ENCODE data around the gene DCDC2. TPM values are rescaled to one million over a fixed set of nuclear protein-coding genes. Genes with fewer than 3 reads are reported as not detected.
"Not testable (repeated sequence)": the region's sequence is repeated elsewhere in the genome, so short reads cannot be mapped to it uniquely, and the experiment has no call there.

Gene DCDC2
- polyA plus RNA-seq, 3 donors = 96.2 to 138 (median 110) TPM

- DNase-seq = peak; percentile 59
These were observed 25.5 kb downstream of the DCDC2 start for GRCh38 chr6:24332317-24332716.

GRCh38 chr6:24330137-24330732 is 27.6 kb downstream of the DCDC2 start:
- no peak for DNase-seq

- no peak for DNase-seq
These were observed 28.4 kb downstream of the DCDC2 start for GRCh38 chr6:24329451-24329850.

GRCh38 chr6:24329022-24329421 is 28.8 kb downstream of the DCDC2 start:
- no peak for DNase-seq

- DNase-seq = no peak
These were observed 30.1 kb downstream of the DCDC2 start for GRCh38 chr6:24327756-24328155.

GRCh38 chr6:24325978-24326377 is 31.9 kb downstream of the DCDC2 start:
- no peak for DNase-seq

- no peak for DNase-seq
These were observed 33.2 kb downstream of the DCDC2 start for GRCh38 chr6:24324617-24325016.

GRCh38 chr6:24323632-24324337 is 34.1 kb downstream of the DCDC2 start:
- peak; percentile 82 for DNase-seq

GRCh38 chr6:24322924-24323323 is 34.9 kb downstream of the DCDC2 start:
- no peak for DNase-seq

- not testable (repeated sequence) for DNase-seq
These were observed 35.4 kb downstream of the DCDC2 start for GRCh38 chr6:24322446-24322845.

GRCh38 chr6:24321538-24322162 is 36.2 kb downstream of the DCDC2 start:
- peak; percentile 76 for DNase-seq

GRCh38 chr6:24313251-24314141 is 44.4 kb downstream of the DCDC2 start:
- DNase-seq = peak; percentile 49

GRCh38 chr6:24311775-24312174 is 46.1 kb downstream of the DCDC2 start:
- not testable (repeated sequence) for DNase-seq

- no peak for DNase-seq
These were observed 50.0 kb downstream of the DCDC2 start for GRCh38 chr6:24307881-24308280.

GRCh38 chr6:24306936-24307335 is 50.9 kb downstream of the DCDC2 start:
- DNase-seq = no peak

- no peak for DNase-seq
These were observed 51.8 kb downstream of the DCDC2 start for GRCh38 chr6:24306038-24306437.

GRCh38 chr6:24296944-24297343 is 60.9 kb downstream of the DCDC2 start:
- no peak for DNase-seq

- not testable (repeated sequence) for DNase-seq
These were observed 64.0 kb downstream of the DCDC2 start for GRCh38 chr6:24293852-24294251.

GRCh38 chr6:24287239-24287638 is 70.6 kb downstream of the DCDC2 start:
- DNase-seq = no peak

- DNase-seq = no peak
These were observed 73.9 kb downstream of the DCDC2 start for GRCh38 chr6:24284006-24284405.

GRCh38 chr6:24283043-24283985 is 74.5 kb downstream of the DCDC2 start:
- DNase-seq = peak; percentile 89
